IMR-90 (cell line): ENCODE data around the gene MGA. TPM values are rescaled to one million over a fixed set of nuclear protein-coding genes. Genes with fewer than 3 reads are reported as not detected.
A peak's percentile ranks its signal among the peaks of the same experiment; 100 is the strongest.

Source experiments
- ATAC-seq: fragments of 200-7000 bp; cut with Tn5 transposase; 2 replicates; pipeline ENCODE4 v1.9.1; 2020; ENCODE audit warnings: low read depth, mild to moderate bottlenecking, moderate library complexity
- BruUV-seq: library from RNA; stranded (reverse); fragments of 400-500 nt; replicated peaks from 2 replicates; lab custom pipeline; 2021; lab: Mats Ljungman, UMichigan
- CTCF ChIA-PET: fragments of 300-600 bp; formaldehyde crosslinking; extraction: SDS; loops from one replicate; lab custom pipeline; 2021; ENCODE audit warnings: antibody characterized with exemption; lab: Yijun Ruan, JAX
- POLR2A ChIA-PET: fragments of 300-600 bp; sonication (Branson Sonifier 250); formaldehyde crosslinking; loops from one replicate; lab custom pipeline; 2022; ENCODE audit warnings: antibody characterized with exemption; ENCODE audit not compliant: unreplicated experiment; lab: Charles Lee
- DNase-seq: peaks from one replicate; pipeline ENCODE4 v3.0.0; 2013
- H2AFZ ChIP-seq: replicated peaks from 2 replicates; pipeline ENCODE3; 2013; ENCODE audit warnings: low read length, mild to moderate bottlenecking; ENCODE audit not compliant: poor library complexity
- H2AK5ac ChIP-seq: 2 replicates; pipeline ENCODE4 v1.6.1; 2013; ENCODE audit warnings: low read depth, low read length, inconsistent platforms
- H2AK9ac ChIP-seq: replicated peaks from 2 replicates; pipeline ENCODE3; 2013; ENCODE audit warnings: mild to moderate bottlenecking, low read depth, low read length, moderate library complexity; ENCODE audit not compliant: poor library complexity
- H2BK120ac ChIP-seq: 2 replicates; pipeline ENCODE4 v1.6.1; 2013; ENCODE audit warnings: low read depth, low read length, inconsistent platforms
- H2BK15ac ChIP-seq: 3 replicates; pipeline ENCODE4 v1.6.1; 2013; ENCODE audit warnings: low read depth, low read length, inconsistent platforms
- H2BK20ac ChIP-seq: 2 replicates; pipeline ENCODE4 v1.6.1; 2013; ENCODE audit warnings: low read depth, mild to moderate bottlenecking, inconsistent platforms, low read length, moderate library complexity
- H2BK5ac ChIP-seq: 2 replicates; pipeline ENCODE4 v1.6.1; 2013; ENCODE audit warnings: mild to moderate bottlenecking, low read depth, low read length, inconsistent platforms; ENCODE audit not compliant: poor library complexity, severe bottlenecking
- H3K14ac ChIP-seq: replicated peaks from 2 replicates; pipeline ENCODE4 v1.6.1; 2013; ENCODE audit warnings: low read depth, low read length, inconsistent platforms
- H3K18ac ChIP-seq: 2 replicates; pipeline ENCODE4 v1.6.1; 2013; ENCODE audit warnings: low read depth, low read length, control low read depth
- H3K23ac ChIP-seq: 2 replicates; pipeline ENCODE4 v1.6.1; 2013; ENCODE audit warnings: low read depth, low read length, inconsistent platforms
- H3K27ac ChIP-seq: 2 replicates; pipeline ENCODE4 v1.5.1; 2013; ENCODE audit warnings: mild to moderate bottlenecking, control low read depth, low read length; ENCODE audit not compliant: insufficient read depth
- H3K27me3 ChIP-seq: 2 replicates; pipeline ENCODE4 v1.6.1; 2013; ENCODE audit warnings: low read length; ENCODE audit not compliant: control insufficient read depth, insufficient read depth
- H3K36me3 ChIP-seq: 2 replicates; pipeline ENCODE4 v1.6.1; 2013; ENCODE audit warnings: low read length, mixed read lengths; ENCODE audit not compliant: control insufficient read depth, insufficient read depth
- H3K4ac ChIP-seq: 2 replicates; pipeline ENCODE4 v1.6.1; 2013; ENCODE audit warnings: low read depth, low read length, inconsistent platforms
- H3K4me1 ChIP-seq: 2 replicates; pipeline ENCODE4 v1.6.1; 2013; ENCODE audit warnings: low read length, mixed read lengths; ENCODE audit not compliant: control insufficient read depth, insufficient read depth
- H3K4me2 ChIP-seq: 2 replicates; pipeline ENCODE4 v1.6.1; 2013; ENCODE audit warnings: low read depth, mild to moderate bottlenecking, control low read depth, low read length, moderate library complexity
- H3K4me3 ChIP-seq: 2 replicates; pipeline ENCODE4 v1.5.1; 2013; ENCODE audit warnings: low read depth, mild to moderate bottlenecking, control low read depth, low read length, moderate library complexity; ENCODE audit not compliant: insufficient read depth
- H3K56ac ChIP-seq: 2 replicates; pipeline ENCODE4 v1.6.1; 2013; ENCODE audit warnings: low read length, inconsistent platforms; ENCODE audit not compliant: insufficient read depth; ENCODE audit errors: extremely low read depth
- H3K79me1 ChIP-seq, 2 experiments: 2 replicates each; pipeline ENCODE4 v1.6.1; 2013; ENCODE audit warnings: low read length in 2 of 2, inconsistent platforms in 1 of 2, low read depth in 1 of 2
- H3K9ac ChIP-seq: 2 replicates; pipeline ENCODE4 v1.6.1; 2013; ENCODE audit warnings: low read depth, low read length, control low read depth
- H3K9me1 ChIP-seq: 2 replicates; pipeline ENCODE4 v1.6.1; 2013; ENCODE audit warnings: low read length, inconsistent platforms; ENCODE audit not compliant: insufficient read depth
- H3K9me3 ChIP-seq: 2 replicates; pipeline ENCODE4 v1.6.1; 2013; ENCODE audit warnings: low read length; ENCODE audit not compliant: control insufficient read depth, insufficient read depth
- H4K20me1 ChIP-seq: 2 replicates; pipeline ENCODE4 v1.6.1; 2013; ENCODE audit warnings: low read length, inconsistent platforms; ENCODE audit not compliant: insufficient read depth
- H4K5ac ChIP-seq: 2 replicates; pipeline ENCODE4 v1.6.1; 2013; ENCODE audit warnings: mild to moderate bottlenecking, low read depth, low read length, control low read depth
- H4K8ac ChIP-seq, 2 experiments: 2 replicates each; pipeline ENCODE4 v1.6.1; 2013; ENCODE audit warnings: low read depth in 2 of 2, low read length in 2 of 2, control low read depth in 1 of 2, inconsistent platforms in 1 of 2
- H4K91ac ChIP-seq: 2 replicates; pipeline ENCODE4 v1.6.1; 2013; ENCODE audit warnings: low read depth, low read length, inconsistent platforms; ENCODE audit not compliant: insufficient read depth
- BHLHE40 ChIP-seq: fragments of 150-350 bp; IDR thresholded peaks from 2 replicates; pipeline ENCODE4 v1.6.1; 2016; ENCODE audit warnings: mild to moderate bottlenecking, low read depth, low read length
- CEBPB ChIP-seq: IDR thresholded peaks from 2 replicates; pipeline ENCODE4 v1.6.1; 2012; ENCODE audit warnings: low read depth, low read length, improper control_type of control experiment
- CHD1 ChIP-seq: IDR thresholded peaks from 2 replicates; pipeline ENCODE4 v1.6.1; 2012; ENCODE audit warnings: low read depth, low read length, improper control_type of control experiment
- CTCF ChIP-seq: conservative IDR thresholded peaks from 2 replicates; pipeline ENCODE4 v1.5.1; 2012; ENCODE audit warnings: mild to moderate bottlenecking, low read depth, low read length, improper control_type of control experiment
- ELK1 ChIP-seq: fragments of 150-350 bp; IDR thresholded peaks from 2 replicates; pipeline ENCODE4 v1.6.1; 2016; ENCODE audit warnings: low read depth, mild to moderate bottlenecking, low read length, moderate library complexity, borderline replicate concordance
- FOS ChIP-seq: fragments of 150-350 bp; IDR thresholded peaks from 2 replicates; pipeline ENCODE4 v1.6.1; 2016; ENCODE audit warnings: low read depth, low read length
- MAFK ChIP-seq: IDR thresholded peaks from 2 replicates; pipeline ENCODE4 v1.6.1; 2012; ENCODE audit warnings: low read depth, low read length, improper control_type of control experiment
- MAZ ChIP-seq: IDR thresholded peaks from 2 replicates; pipeline ENCODE4 v1.6.1; 2012; ENCODE audit warnings: low read depth, mild to moderate bottlenecking, low read length, improper control_type of control experiment, moderate library complexity, borderline replicate concordance
- MXI1 ChIP-seq: IDR thresholded peaks from 2 replicates; pipeline ENCODE4 v1.6.1; 2012; ENCODE audit warnings: low read depth, mild to moderate bottlenecking, low read length, moderate library complexity, borderline replicate concordance
- NFE2L2 ChIP-seq: fragments of 150-350 bp; IDR thresholded peaks from 2 replicates; pipeline ENCODE4 v1.6.1; 2016; ENCODE audit warnings: low read depth, mild to moderate bottlenecking, low read length
- POLR2A ChIP-seq: IDR thresholded peaks from 2 replicates; pipeline ENCODE4 v1.6.1; 2012; ENCODE audit warnings: mild to moderate bottlenecking, low read depth, low read length
- RAD21 ChIP-seq: IDR thresholded peaks from 2 replicates; pipeline ENCODE4 v1.6.1; 2012; ENCODE audit warnings: low read length, improper control_type of control experiment
- RCOR1 ChIP-seq: IDR thresholded peaks from 2 replicates; pipeline ENCODE4 v1.6.1; 2012; ENCODE audit warnings: mild to moderate bottlenecking, low read length, improper control_type of control experiment; ENCODE audit not compliant: insufficient replicate concordance
- RFX5 ChIP-seq: IDR thresholded peaks from 2 replicates; pipeline ENCODE4 v1.8.0; 2012; ENCODE audit warnings: low read depth, mild to moderate bottlenecking, low read length, moderate library complexity
- SMC3 ChIP-seq: fragments of 150-350 bp; IDR thresholded peaks from 2 replicates; pipeline ENCODE4 v1.6.1; 2016; ENCODE audit warnings: low read depth, mild to moderate bottlenecking, antibody characterized with exemption, low read length, moderate library complexity
- USF2 ChIP-seq: fragments of 150-350 bp; IDR thresholded peaks from 2 replicates; pipeline ENCODE4 v1.6.1; 2017; ENCODE audit warnings: mild to moderate bottlenecking, antibody characterized with exemption, low read length, low read depth
- WGBS, 2 experiments: methylation state at CpG; one replicate each; pipeline versions ENCODE4 v1.1.5 to v1.1.7; 2013; ENCODE audit warnings: missing lambda C conversion rate in 2 of 2; ENCODE audit not compliant: insufficient read length in 1 of 2; ENCODE audit errors: extremely low coverage in 2 of 2; 5-methylcytosine and 5-hydroxymethylcytosine counted together
- dilution Hi-C: fragments of 300-500 bp; cut with HindIII; formaldehyde crosslinking; loops from one replicate; pipeline ENCODE4 v1.14.3; 2018; ENCODE audit warnings: low sequenced_read_pairs; ENCODE audit not compliant: unreplicated experiment
- in situ Hi-C: fragments of 300-500 bp; cut with MboI; formaldehyde crosslinking; loops from 3 replicates; pipeline ENCODE4 v1.14.3; 2019; ENCODE audit warnings: low sequenced_read_pairs, inconsistent platforms, mixed read lengths
- intact Hi-C: fragments of 100-400 bp; cut with micrococcal nuclease; formaldehyde crosslinking; loops from 2 replicates; pipeline ENCODE4 v1.10.0; 2022
- polyA plus RNA-seq, 3 experiments: library from polyadenylated mRNA; depleted of rRNA; stranded (reverse); fragments of >200 nt; gene quantifications; 2 replicates each; pipeline ENCODE4 v1.2.3, GENCODE V29; 2012; ENCODE audit warnings: low replicate concordance in 1 of 3
- total RNA-seq: library from RNA; depleted of rRNA; stranded (reverse); fragments of >200 nt; gene quantifications from 2 replicates; pipeline ENCODE4 v1.2.3, GENCODE V29; 2012

The MGA gene
- total and polyA plus RNA-seq, 2 of the 4 experiments (the other 2 are of a cell fraction): 3.2 to 38.0 TPM

- H3K27me3 ChIP-seq: no peaks in the 10 kb centered on the region
- H3K9ac ChIP-seq: no peak overlapping the region
- H4K91ac ChIP-seq: no peak overlapping the region
- H4K20me1 ChIP-seq: peaks cover 46% of the 10 kb centered on the region
- H3K18ac ChIP-seq: no peak overlapping the region
- H2BK5ac ChIP-seq: no peak overlapping the region
- H3K4ac ChIP-seq: no peak overlapping the region
- H3K79me1 ChIP-seq: peaks cover 17 to 64% of the 10 kb centered on the region in 2 experiments
- no peak overlapping the region for H3K4me3 ChIP-seq
- no peak overlapping the region for H3K23ac ChIP-seq
- POLR2A ChIA-PET: no interaction called here
- no peak overlapping the region for H3K4me2 ChIP-seq
- H2BK120ac ChIP-seq: no peak overlapping the region
- H3K27ac ChIP-seq: no peak overlapping the region
- dilution Hi-C loops (no loop called here), in situ Hi-C loops (no loop called here), intact Hi-C loops (no loop called here)
- no peaks in the 10 kb centered on the region for H3K36me3 ChIP-seq
- TF ChIP-seq RCOR1: no peak
- TF ChIP-seq BHLHE40: no peak
- no peak for TF ChIP-seq RFX5
- TF ChIP-seq NFE2L2: no peak
- no peak for TF ChIP-seq RAD21
- no peak for TF ChIP-seq CTCF
- TF ChIP-seq POLR2A: no peak
- no peak for TF ChIP-seq CEBPB
- no peak for TF ChIP-seq MXI1
- TF ChIP-seq MAFK: no peak
- no peak for TF ChIP-seq FOS
- TF ChIP-seq MAZ: no peak
- no peak for TF ChIP-seq SMC3
- TF ChIP-seq CHD1: no peak
- TF ChIP-seq ELK1: no peak
- no peak for TF ChIP-seq USF2
- no peak overlapping the region for H4K5ac ChIP-seq
- DNase-seq: peak; percentile 31
- no peak overlapping the region for H3K56ac ChIP-seq
- no peak overlapping the region for H3K14ac ChIP-seq
- no peaks in the 10 kb centered on the region for H3K9me3 ChIP-seq
- BruUV-seq: no TSS peak
- peaks cover 5% of the 10 kb centered on the region for H3K4me1 ChIP-seq
- H2AK9ac ChIP-seq: no peak overlapping the region
- no peak overlapping the region for H4K8ac ChIP-seq
- CTCF ChIA-PET: no interaction called here
- peaks cover 6% of the 10 kb centered on the region for H3K9me1 ChIP-seq
- H2AK5ac ChIP-seq: no peak overlapping the region
- peak; percentile 48; the same call in 1 of the 2 replicates for ATAC-seq
- WGBS, 2 experiments: no CpG with 5 or more reads among the region's 2 CpGs
- H2BK20ac ChIP-seq: no peak overlapping the region
- no peak overlapping the region for H2AFZ ChIP-seq
- H2BK15ac ChIP-seq: no peak overlapping the region
These were observed 28.5 kb downstream of the MGA start for GRCh38 chr15:41688671-41689070.
